ENCODE data around the gene RBBP8NL. TPM values are rescaled to one million over a fixed set of nuclear protein-coding genes. Genes with fewer than 3 reads are reported as not detected.

Gene RBBP8NL
- total and polyA plus RNA-seq, 2 donors (not counting 3 experiments of a cell fraction or from before 2014, with no cell fraction given), result not detected

DNA sequence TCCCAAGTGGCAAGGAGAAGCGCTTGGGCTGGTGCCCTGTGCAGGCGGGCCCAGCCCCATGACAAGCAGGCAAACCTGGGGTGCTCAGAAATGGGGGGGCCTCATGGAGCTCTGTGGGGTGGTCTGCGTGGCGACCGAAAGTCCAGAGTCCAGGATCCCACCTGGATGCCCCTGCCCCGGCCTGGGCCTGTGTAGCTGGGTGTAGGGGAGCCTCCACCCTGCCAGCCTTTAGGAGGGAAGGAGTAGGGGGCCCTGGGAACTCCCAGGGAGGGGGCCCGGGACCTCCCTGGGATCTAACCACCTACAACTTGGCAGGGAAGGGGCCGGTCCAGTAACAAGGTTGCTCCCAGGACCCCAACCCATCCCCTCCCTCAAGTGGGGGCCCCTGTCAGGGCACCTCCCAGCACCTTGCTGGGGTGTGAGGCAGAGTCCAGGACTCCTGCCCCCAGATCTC is 55.7 kb downstream of the RBBP8NL start:
- Histone ChIP-seq H3K4me2 (ENCODE audit: insufficient read depth, low read length) (no peak overlapping the region), H2AFZ (ENCODE audit: low read depth, low read length) (no peak overlapping the region), H3K9me1 (replicated peaks; ENCODE audit: control insufficient read depth, extremely low read depth, insufficient read depth, low read length) (no peaks in the 10 kb centered on the region), H3K4me1 (ENCODE audit: control insufficient read depth, extremely low read depth, insufficient read depth, low read length) (peaks cover 16% of the 10 kb centered on the region), H3K79me2 (ENCODE audit: control insufficient read depth, insufficient read depth, low read length) (peaks cover 3% of the 10 kb centered on the region), H3K36me3 (ENCODE audit: control insufficient read depth in 2 of 2, extremely low read depth in 1 of 2, insufficient read depth in 2 of 2, low read length in 2 of 2) (no peaks in the 10 kb centered on the region), H3K9me3 (replicated peaks; ENCODE audit: control insufficient read depth, insufficient read depth, low read length) (no peaks in the 10 kb centered on the region), H3K27ac (ENCODE audit: insufficient read depth, low read depth, low read length) (no peak overlapping the region), H3K9ac (replicated peaks; ENCODE audit: extremely low read depth, insufficient read depth, low read length) (no peak overlapping the region), H4K20me1 (replicated peaks; ENCODE audit: control insufficient read depth, extremely low read depth, insufficient read depth, low read length) (no peaks in the 10 kb centered on the region), H3K4me3 (replicated peaks in 1 of 3; ENCODE audit: insufficient read depth in 1 of 3, low read depth in 1 of 3, low read length in 3 of 3) (no peak overlapping the region), H3K27me3 (ENCODE audit: control insufficient read depth in 2 of 2, insufficient read depth in 2 of 2, low read length in 2 of 2) (no peaks in the 10 kb centered on the region)
- DNase-seq (ENCODE audit: low read depth, low spot score), result no peak
- dilution Hi-C loops (cut with MboI; ENCODE audit: extremely low pct_ligation_motif_present, low sequenced_read_pairs), result no loop called here
- ChIA-PET CTCF (interaction anchor here (1.1 to 9.9 kb wide), 2 partner anchors 7 to 12 kb away, joined by 3 to 179 read pairs; no protein-coding TSS in a partner anchor), POLR2A (no interaction called here)
- no peak for TF ChIP-seq FOS (IDR thresholded peaks at IDR 0.05; ENCODE audit: borderline replicate concordance, insufficient read depth, low read length)
- no peak for TF ChIP-seq POLR2A (IDR thresholded peaks at IDR 0.05; ENCODE audit: low read depth, low read length)
- TF ChIP-seq JUN (IDR thresholded peaks at IDR 0.05; ENCODE audit: borderline replicate concordance, insufficient read depth, insufficient read length, low read depth), result no peak
- no peak for TF ChIP-seq MYC (IDR thresholded peaks at IDR 0.05; ENCODE audit: low read depth, low read length)
- no peak for TF ChIP-seq POLR2AphosphoS5 (IDR thresholded peaks at IDR 0.05; ENCODE audit: insufficient read depth, low read depth, low read length)
- TF ChIP-seq, protein P1, sequence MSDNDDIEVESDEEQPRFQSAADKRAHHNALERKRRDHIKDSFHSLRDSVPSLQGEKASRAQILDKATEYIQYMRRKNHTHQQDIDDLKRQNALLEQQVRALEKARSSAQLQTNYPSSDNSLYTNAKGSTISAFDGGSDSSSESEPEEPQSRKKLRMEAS (IDR thresholded peaks at IDR 0.05; ENCODE audit: insufficient read depth, insufficient read length), result no peak
- TF ChIP-seq, protein P2, sequence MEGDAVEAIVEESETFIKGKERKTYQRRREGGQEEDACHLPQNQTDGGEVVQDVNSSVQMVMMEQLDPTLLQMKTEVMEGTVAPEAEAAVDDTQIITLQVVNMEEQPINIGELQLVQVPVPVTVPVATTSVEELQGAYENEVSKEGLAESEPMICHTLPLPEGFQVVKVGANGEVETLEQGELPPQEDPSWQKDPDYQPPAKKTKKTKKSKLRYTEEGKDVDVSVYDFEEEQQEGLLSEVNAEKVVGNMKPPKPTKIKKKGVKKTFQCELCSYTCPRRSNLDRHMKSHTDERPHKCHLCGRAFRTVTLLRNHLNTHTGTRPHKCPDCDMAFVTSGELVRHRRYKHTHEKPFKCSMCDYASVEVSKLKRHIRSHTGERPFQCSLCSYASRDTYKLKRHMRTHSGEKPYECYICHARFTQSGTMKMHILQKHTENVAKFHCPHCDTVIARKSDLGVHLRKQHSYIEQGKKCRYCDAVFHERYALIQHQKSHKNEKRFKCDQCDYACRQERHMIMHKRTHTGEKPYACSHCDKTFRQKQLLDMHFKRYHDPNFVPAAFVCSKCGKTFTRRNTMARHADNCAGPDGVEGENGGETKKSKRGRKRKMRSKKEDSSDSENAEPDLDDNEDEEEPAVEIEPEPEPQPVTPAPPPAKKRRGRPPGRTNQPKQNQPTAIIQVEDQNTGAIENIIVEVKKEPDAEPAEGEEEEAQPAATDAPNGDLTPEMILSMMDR (IDR thresholded peaks at IDR 0.05; ENCODE audit: extremely low read depth in 1 of 2, insufficient read depth in 1 of 2, low read depth in 1 of 2, low read length in 2 of 2), result no peak
- no peak for TF ChIP-seq EZH2 (IDR thresholded peaks at IDR 0.05; ENCODE audit: borderline replicate concordance, low read depth, low read length, severe bottlenecking)
- no peak for TF ChIP-seq GATA2 (IDR thresholded peaks at IDR 0.05; ENCODE audit: insufficient read depth, insufficient read length, low read depth, low read length)
- intact Hi-C loops (cut with micrococcal nuclease), result no loop called here
- FAIRE-seq, result no peak
- no TSS peak for BruUV-seq (replicated peaks)
